Midbrain (tissue), 1 donor: ENCODE data around the gene CROCC2.
A peak's percentile ranks its signal among the peaks of the same experiment; 100 is the strongest.

Source experiments
- DNase-seq: peaks from one replicate; lab custom pipeline; 2025; lab: John Stamatoyannopoulos, UW

CROCC2 gene

DNA sequence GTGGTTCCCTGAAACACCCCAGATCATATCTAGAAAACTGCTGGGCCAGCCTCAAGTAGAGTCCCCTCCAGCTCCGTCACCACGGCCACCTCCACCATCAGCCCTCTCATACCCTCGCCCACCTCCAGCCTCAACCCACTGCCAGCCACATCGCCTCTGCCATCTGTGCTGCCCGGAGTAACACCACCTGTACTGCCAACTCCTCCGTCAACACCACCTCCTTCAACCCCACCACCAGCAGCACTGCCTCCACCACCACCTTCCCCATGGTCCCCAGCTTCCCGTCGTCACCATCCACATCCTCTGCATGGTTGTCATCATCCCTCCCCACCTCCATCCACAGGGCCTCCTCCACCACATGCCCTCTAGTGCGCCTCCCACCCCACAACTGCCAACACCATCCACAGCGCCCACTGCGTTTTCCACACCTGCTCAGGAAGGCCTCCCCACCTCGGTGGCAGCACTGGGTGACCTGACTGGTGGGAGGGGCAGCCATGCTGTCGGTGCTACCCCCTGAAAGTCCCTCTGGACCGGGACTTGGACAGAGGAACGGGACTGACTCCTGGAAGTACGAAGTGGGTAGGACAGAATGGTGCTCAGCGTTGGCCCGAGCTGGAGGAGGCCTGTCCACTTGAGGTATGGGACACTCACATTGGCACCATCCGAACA lies 93.9 kb downstream of the CROCC2 start:
- no peak for DNase-seq

DNA sequence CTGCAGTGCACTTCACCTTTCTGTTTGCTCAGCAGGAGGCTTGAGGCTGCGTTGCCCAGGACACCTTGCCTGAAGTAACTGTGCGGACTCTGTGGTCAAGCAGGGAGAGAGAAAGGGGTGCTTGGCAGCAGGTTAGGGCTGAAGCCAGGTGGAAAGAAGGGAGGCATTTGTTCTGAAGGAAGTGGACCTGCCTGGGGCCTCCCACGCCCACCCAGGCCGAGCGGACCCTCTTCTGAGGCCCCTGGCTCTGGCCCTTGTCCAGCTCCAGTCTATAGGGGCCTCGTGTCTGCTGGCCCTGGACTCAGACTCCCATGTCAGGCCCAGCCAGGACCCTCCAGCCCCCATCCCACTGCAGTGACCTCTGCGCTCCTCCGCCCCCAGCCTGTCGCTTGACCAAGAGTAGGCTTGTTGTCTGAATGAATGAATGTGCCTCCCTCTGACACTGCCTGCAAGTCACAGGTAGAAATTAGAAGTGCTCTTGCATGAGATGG lies 94.7 kb downstream of the CROCC2 start:
- DNase-seq, result no peak

DNA sequence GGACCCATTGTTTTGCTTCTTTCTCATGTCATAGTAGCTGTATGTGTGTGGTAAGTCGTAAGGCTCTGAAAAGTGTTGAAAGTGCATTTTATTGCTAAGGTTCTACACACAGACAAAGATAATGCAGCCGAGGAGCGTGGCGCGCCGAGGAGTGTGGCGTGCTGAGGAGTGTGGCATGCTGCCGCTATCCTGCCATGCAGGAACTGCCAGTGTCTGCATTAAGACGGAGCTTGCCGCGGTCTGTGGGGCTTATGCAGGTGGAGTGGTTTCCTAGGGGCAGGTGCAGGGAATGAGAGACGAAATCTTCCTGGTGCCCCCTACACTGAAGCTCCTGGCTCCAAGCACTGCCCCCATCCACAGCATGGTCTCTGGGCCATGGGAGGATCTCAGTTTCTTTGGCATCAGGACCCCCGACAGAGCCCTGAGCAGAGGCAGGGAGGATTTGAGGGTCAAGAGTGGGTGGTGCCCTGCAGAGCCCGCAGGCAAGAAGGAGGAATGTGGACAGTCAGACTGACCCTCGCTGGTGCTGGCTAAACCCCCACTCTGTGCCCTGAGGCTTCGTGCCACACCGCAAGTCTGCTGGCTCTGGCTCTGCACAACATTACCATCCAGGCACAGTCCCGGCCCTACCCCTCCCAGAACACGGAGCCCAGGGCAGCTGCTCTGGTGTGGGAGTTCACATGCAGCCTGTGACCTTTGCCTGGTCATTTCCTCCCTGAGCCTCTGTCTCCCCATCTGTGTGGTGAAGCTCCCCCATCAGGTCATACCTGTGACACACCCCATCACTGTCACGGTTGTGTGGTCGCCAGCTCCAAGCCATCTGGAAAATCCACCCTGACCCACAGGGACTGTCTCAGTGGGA lies 95.5 kb downstream of the CROCC2 start:
- no peak for DNase-seq

DNA sequence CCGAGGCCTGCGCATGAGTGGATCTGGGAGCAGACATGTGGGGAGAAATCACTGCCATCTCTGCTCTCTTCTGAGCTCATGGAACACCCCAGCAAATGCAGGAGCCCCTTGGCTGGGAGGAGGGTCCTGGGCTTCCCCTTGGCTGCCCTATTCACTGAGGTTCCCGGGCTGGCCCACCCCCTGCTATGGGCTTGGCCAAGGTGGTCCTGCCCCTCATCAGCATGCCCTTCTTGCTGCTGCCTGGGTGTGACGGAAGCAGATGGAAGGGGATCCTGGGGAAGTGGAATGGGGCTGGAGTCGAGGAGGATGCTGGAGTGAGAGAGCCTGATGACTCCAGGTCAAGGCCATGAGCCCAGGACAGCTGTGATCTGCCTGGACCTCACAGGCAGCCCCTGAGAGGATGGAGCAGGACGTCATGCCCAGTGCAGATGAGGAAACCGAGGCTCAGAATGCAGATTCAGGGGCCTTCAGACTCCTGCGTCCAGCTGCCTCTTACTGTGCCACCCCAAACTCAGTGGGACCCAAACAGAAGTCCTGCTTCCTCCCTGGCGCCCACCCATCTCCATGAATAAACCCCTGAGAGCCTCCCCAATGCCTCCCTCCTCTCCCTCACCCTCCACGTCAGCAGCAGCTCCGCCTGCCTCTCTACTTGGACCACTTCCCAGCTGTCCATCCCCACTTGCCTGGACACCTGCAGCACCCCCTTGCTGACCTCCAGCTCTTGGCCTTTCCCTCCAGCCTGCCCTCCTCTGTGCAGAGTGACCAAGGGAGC lies 96.3 kb downstream of the CROCC2 start:
- no peak for DNase-seq

DNA sequence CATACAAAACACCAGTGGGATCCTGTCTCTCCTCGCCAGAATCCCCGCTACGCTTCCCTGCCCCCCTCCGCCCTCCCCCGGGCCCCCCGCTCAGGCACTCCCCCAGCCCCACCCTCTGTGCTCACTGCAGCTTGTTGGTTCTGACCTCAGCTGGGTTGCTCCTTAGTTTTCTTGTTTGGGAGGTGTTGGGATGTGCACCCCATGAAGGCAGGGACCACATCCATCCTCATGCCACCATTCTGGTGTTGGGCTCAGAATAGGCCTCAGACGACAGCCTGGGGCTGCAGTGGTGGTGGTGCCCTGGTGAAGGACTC lies 96.9 kb downstream of the CROCC2 start:
- no peak for DNase-seq

DNA sequence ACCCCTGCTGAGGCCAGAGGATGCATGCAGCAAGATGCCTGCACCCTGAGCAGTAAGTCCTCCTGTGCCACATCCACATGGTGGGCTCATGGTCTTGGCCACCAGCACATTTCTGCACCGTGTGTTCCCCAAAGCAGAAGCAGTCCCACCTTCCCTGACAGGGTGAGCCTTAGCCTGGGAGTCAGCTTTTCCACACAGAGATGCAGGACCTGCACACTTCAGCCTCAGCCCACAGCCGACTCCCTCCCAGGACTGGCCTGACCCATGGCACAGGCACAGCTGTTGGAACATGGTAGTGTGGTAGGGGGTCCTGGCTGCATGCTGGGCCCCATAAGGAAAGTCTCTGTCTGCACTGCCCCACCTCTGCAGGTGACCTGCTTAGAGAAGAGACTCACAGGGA lies 97.2 kb downstream of the CROCC2 start:
- DNase-seq, result no peak

DNA sequence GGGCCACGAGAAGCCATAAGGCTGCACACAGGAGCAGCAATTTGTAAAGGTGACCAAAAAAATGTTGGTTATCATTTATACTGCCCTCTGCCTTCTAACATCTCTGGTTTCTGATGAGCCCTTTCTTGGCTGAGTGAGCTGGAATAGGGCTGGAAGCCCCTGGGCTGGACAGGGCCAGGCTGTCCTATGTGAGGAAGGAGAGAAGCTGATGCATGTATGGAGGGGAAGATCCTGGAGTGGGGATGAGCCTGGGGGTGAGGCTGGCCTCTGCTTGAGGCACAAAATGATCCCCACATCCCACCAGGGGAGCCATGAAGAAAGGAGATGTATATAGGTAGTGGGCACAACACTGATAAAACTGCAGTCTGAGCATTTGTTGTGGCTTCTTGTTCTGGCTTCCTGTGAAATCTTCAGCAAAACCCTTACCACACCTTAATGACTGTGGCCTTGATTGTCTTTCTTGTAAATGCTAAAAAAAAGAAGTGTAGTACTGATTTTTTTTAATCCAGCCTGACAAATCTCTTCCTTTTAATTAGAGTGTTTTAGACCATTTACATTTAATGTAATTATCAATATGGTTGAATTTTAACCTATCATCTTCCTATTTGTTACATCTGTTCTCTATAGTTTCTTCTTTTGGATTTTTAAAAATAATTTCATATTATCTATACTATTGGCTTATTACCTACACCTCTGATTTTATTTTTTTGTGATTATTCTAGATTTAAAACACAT lies 97.9 kb downstream of the CROCC2 start:
- DNase-seq, result no peak

DNA sequence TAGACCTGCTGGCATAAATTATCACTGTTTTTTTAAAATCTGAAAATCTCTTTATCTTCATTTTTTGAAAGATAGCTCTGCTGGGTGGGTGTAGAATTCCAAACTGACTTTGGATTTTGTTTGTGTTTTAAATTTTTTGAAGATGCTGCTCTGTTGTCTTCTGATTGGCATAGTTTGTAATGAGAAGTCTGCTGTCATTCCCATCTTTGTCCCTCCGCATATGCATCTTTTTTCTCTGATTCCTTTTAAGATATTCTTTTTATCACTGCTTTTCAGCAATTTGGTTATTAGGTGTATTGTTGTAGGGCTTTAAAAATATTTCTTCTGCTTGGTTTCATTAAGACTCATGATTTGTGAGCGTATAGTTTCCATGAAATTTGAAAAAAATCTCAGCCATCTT lies 99.4 kb downstream of the CROCC2 start:
- DNase-seq, result no peak

DNA sequence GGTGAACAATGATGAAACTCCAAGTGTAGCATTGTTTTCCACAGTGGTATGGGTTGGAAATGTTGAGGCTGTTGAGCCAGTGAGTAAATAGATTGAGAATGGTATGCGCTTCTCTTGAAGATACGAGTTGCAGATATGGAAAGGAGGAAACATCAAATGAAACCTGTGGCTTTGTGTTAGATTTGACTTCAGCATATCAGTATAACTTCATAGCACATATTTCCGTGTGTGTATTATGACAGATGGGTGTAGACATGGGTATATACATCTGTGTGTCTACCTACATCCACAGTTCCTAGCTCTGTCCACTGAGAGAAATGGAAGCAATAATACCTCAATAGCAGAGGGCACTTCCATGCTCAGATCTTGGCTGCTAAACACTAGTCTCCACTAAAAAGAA lies 100.3 kb downstream of the CROCC2 start:
- no peak for DNase-seq

DNA sequence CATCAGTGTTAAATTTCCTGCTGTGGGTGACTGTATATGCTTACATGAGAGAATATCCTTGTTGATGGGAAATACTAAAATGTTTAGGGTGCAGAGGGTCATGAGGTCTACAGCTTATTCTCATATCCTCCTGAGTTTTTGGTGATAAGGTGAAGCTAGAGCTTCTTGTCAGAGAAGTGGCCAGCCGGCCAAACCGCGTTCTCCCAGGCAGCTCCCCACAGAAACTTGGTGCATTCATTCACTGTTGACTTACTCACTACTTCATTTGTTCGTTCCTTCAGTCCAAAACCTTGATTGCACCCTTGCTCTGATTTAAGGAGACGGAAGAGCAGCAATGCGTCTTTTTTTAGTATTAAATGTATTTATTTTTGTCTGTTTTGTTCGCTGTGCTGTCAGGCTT lies 101.0 kb downstream of the CROCC2 start:
- no peak for DNase-seq

DNA sequence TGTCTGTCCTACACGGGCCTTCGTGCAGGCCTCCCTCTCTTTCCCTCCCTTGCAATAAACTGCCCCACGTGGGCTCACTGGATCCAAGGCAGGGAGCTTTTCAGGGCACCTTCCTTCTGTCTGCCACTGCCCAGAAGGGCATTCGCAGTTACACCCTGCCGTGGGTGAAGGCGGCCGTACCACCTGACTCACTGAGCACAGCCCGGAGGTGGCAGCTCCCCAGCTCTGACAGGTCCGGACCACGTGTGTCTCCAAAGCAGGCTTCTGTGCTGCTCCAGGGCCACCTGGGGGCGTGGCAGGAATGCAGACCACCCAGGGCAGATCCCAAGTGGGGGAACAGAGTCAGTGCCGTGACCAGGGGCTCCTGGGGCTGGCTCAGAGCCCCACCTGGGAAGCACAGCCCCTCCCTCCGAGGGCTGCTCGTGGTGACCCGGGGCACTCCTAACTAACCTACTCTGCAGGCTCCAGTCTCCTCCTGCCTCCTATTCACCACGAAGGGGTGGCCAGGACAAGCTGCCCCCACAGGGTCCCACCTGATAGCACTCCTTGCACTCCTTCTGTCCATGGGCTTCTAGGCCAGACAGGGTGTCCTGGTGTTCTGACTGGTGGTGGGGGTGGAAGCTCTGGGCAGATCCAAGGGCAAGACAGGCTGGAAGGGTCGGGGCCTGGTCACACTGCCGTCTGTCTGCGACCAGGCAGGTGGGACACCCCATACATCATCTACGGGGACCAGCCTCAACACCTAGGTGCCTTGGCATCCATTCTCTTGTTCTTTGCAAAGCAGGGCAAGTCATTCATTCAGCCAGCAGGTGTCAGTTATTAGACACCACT lies 102.0 kb downstream of the CROCC2 start:
- DNase-seq, result no peak

DNA sequence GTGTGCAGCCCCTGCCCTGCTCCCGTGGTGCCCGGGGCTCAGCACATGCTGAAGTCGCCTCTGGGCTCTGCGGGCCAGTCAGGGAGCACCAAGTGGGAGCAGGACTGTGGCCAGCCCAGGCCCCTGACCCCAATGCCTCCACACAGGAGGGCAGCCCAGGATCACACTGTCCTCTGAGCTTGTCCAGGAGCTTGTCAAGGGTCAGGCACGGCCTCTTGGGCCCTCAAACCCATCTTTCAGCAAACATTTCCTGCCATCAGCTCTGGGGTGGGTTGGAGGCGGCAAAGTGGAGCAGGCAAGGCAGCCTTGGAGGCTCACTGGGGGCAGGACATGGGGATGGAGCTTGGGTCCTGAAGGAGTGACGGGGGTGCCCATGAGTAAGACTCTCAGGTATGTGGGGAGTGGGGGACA lies 102.6 kb downstream of the CROCC2 start:
- no peak for DNase-seq

DNA sequence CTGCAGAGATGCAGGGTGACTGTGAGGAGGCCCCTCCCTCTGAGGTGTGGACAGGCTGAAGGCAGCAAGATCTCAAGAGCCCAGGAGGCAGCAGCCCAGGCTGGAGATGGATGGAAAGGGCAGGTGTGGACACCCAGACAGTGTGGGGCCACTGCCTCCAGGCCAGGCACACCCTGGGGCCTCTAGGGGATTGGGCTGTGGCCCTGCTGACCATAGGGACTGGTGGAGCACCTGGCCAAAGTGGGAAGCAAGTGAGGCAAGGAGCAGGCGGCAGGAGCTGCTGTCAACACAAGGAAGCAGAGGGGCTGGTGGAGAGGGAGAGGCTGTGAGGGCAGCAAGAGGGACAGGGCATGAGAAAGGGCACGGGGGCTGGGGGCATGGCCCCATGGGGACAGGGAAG lies 103.1 kb downstream of the CROCC2 start:
- DNase-seq, result no peak

DNA sequence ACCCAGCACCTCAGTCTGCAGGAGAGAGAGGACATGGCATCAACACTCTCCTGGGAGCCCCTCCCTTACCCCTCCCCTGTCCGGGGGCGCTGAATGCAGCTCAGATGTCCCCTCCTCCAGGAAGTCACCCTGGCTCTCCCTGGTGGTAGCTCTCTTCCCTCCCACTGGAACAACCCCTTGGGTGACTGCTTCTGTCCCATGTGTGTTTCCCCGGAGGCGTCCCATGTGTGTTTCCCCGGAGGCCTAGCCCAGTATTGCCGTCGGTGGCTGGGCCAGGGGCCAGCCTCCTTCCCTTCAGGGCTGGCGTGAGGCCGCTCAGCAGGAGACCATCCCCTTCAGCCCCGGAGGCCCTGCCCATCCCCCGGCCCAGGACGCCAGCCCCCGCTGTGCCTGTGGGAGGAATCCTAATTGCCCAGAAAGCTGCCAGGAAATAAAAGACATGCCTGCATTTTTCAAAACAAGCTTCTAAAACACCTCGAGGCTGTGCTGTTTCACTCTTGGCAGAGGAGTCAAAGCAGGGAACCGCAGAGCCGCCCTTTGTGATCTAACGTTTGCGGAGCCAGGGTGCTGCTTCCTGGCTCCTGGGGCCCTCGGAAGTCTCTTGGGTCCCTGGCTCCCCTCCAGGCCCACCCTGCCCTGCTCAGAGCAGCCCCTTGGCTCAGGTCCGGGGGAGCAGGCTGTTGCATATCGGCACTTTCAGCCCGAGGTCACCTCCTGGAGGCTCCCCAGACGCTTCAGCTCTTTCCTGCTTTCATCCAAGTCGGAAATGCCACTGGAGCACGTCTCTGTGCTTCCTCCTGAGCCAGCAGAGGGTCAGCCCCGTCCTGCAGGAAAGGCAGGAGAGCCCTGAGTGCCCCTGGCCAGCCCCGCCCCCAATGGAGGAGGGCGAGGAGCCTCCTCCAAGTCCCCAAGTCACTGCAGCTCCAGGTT lies 103.7 kb downstream of the CROCC2 start:
- peak; percentile 60 for DNase-seq

DNA sequence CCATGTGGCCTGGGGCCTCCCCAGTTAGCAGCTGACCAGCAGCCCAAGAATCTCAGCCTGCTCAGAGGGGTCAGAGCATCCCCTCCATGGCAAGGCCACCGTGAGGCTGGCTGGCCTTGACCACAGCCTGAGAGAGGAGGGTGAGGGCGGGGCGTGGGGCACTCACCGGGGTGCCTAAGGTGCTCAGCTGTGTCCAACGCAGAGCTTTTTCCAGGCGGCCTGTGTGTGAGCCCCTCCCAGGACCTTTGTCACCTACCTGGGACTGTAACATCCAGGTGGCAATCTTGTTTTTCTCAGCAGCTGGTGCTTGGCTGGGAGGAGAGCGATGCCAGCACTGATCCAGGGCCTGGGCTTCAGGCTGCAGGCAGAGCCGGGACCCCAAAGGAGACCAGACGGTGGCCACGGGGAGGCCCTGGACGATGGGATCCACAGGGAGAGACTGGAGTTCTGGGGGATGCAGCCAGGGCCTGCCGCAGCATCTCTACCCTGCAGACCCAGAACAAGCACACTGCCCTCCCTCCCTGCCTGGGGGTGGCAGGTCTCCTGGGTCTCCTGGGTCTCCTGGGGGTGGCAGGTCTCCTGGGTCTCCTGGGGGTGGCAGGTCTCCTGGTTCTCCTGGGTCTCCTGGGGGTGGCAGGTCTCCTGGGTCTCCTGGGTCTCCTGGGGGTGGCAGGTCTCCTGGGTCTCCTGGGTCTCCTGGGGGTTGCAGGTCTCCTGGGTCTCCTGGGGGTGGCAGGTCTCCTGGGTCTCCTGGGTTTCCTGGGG lies 104.6 kb downstream of the CROCC2 start:
- DNase-seq, result no peak

DNA sequence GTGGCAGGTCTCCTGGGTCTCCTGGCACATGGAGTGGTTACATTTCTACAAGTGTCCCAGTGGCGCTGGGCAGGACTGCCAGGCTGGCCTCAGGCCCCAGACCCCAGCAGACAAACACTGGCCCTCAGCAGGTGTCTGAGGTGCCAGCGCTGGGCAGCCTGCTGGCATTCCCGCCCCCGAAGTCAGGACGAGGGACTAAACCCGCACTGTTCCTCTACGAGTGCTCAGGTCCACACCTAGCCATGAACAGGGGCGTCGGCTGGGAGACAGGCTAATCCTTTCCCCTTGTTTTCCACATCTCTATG lies 105.1 kb downstream of the CROCC2 start:
- DNase-seq, result no peak

DNA sequence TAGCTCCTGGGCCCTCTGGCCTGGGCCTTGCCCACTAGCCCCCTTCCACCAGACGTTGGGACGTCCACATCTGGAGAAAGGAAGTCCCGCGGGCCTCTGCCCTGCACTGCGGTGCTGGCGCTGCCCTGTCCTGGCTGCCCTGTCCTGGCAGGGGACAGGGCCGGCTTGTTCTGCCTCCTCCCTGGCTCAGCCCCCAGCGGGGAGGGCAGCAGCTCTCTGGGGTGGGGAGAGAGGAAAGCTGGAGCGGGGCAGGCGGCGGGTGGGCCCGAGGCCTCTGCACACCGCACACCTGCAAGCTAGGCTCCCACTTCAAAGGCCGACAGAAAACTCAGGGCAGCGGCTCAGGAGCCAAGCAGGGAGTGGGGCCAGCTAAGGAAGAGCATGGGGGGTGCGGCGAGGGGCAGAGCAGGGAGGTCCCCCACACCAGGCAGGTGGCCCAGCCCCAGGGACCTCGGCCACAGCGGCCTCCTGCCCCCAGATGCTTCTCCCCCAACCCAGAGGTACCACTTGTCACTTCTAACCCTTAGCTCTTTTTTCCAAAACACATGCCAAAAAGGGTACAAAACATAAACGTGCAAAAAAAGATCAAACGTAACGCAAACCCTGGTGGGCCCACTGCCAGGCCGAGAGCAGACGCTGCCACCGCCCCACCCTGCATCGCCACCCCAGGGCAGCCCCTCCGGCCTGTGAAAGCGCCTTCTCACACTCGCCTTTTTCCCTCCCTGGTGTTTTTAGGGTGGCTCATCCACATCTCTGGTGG lies 105.8 kb downstream of the CROCC2 start:
- DNase-seq, result no peak

DNA sequence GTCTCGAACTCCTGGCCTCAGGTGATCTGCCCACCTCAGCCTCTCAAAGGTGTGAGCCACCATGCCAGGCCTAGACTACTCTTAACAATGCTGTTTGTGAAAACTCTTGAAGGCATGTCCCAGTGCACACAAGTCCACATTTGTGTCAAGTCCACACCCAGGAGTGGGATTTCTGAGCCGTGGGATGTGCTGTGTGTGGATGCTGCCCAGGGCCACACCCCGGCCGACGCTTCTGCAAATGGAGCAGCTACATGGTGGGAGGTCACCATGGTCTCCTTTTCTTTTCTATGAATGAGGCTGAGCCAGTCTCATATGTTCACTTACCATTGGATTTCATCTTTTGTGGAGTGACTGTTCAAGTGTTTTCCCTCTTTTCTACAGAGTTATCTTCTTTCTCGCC lies 108.1 kb downstream of the CROCC2 start:
- DNase-seq, result no peak

DNA sequence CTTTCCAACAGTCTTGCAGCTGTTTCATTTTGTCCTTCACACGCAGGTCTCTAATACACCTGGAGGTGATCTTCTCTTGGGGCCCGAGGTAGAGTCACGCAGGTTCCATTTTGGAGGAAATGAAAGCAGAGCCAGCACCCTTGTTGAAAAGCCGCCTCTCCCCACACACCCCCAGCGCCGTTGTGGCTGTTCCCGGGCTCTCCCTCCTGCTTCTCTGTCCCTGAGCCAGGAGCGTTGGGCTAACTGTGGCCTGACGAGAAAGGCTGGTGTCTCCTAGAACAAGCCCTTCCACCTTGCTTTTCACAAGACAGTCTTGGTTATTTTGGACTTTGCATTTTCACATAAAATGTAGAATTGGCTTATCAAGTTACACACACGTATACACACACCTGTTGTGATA lies 108.6 kb downstream of the CROCC2 start:
- no peak for DNase-seq
